Right lobe of liver (tissue), 6 donors: ENCODE data around the gene PLSCR1. TPM values are rescaled to one million over a fixed set of nuclear protein-coding genes. Genes with fewer than 3 reads are reported as not detected.

ENCODE experiments used
- ATAC-seq, 4 donors: fragments of 200-7000 bp; cut with Tn5 transposase; one replicate each; pipeline ENCODE4 v1.9.1; 2020; ENCODE audit warnings: mild to moderate bottlenecking in 4 of 4, moderate library complexity in 4 of 4
- DNase-seq, 3 donors: peaks; one replicate each; pipeline ENCODE4 v3.0.0-alpha.2; 2020
- H3K27ac ChIP-seq, 3 donors: fragments of 200-600 bp; one replicate each; pipeline ENCODE4 v1.8.0; 2022
- H3K27me3 ChIP-seq, 2 donors: fragments of 200-600 bp; one replicate each; pipeline ENCODE4 v1.8.0; 2022
- H3K36me3 ChIP-seq, 4 donors: fragments of 200-600 bp; sonication (generic) in 1 of 4; one replicate each; pipeline versions ENCODE4 v1.5.1 to v1.8.0; 2017 to 2022; ENCODE audit warnings: control low read depth in 1 of 4
- H3K4me1 ChIP-seq, 4 donors: fragments of 200-600 bp; sonication (generic) in 1 of 4; one replicate each; pipeline versions ENCODE4 v1.5.1 to v1.8.0; 2017 to 2022; ENCODE audit warnings: control low read depth in 1 of 4
- H3K4me3 ChIP-seq, 3 donors: fragments of 200-600 bp; one replicate each; pipeline ENCODE4 v1.8.0; 2022
- H3K9me3 ChIP-seq, 4 donors: fragments of 200-600 bp; sonication (generic) in 1 of 4; one replicate each; pipeline versions ENCODE4 v1.5.1 to v1.8.0; 2017 to 2022; ENCODE audit warnings: control low read depth in 1 of 4
- CTCF ChIP-seq, 4 donors: fragments of 200-600 bp in 3 of 4; fragments of 450-650 bp in 1 of 4; IDR thresholded peaks; one replicate each; pipeline versions ENCODE4 v1.5.1 to v1.8.0; 2016 to 2022; ENCODE audit warnings: antibody characterized with exemption in 4 of 4, mild to moderate bottlenecking in 2 of 4
- POLR2A ChIP-seq: fragments of 450-650 bp; IDR thresholded peaks from one replicate; pipeline ENCODE4 v1.6.1; 2017; ENCODE audit warnings: antibody characterized with exemption, mild to moderate bottlenecking
- WGBS: methylation state at CpG from one replicate; pipeline ENCODE4 v1.1.6; 2018; ENCODE audit warnings: low coverage, low lambda C conversion rate; ENCODE audit not compliant: insufficient coverage; ENCODE audit errors: missing lambda C conversion rate; 5-methylcytosine and 5-hydroxymethylcytosine counted together
- intact Hi-C, 2 donors: fragments of 100-400 bp; cut with DNase I; formaldehyde crosslinking; loops; one replicate each; pipeline versions ENCODE4 v1.11.2 to v1.14.1; 2022
- total RNA-seq, 6 experiments: library from RNA; depleted of rRNA in 2 of 6; stranded (reverse); fragments of >200 nt in 2 of 6; fragmentation: NEBNext Ultra II Directional in 3 of 6; extraction: Animal tissue kit (Norgen Biotek cat#: 25700) in 3 of 6; gene quantifications; one replicate each; pipeline versions ENCODE4 v1.1.0 to v1.2.4, GENCODE V29; 2016 to 2023
- donor health status: DM: no; HTN: yes; CAD: no.
- donor health status: DM: no; HTN: no; CAD: no.
- donor health status: DM: no; HTN: no; CAD: no.
- donor health status: DM: no; HTN: yes; CAD: no.
- donor health status: DM: no; HTN: yes; CAD: no.

PLSCR1 gene
- total RNA-seq, 6 experiments from 2014 or later = 15.1 to 83.8 (median 44.9) TPM

DNA sequence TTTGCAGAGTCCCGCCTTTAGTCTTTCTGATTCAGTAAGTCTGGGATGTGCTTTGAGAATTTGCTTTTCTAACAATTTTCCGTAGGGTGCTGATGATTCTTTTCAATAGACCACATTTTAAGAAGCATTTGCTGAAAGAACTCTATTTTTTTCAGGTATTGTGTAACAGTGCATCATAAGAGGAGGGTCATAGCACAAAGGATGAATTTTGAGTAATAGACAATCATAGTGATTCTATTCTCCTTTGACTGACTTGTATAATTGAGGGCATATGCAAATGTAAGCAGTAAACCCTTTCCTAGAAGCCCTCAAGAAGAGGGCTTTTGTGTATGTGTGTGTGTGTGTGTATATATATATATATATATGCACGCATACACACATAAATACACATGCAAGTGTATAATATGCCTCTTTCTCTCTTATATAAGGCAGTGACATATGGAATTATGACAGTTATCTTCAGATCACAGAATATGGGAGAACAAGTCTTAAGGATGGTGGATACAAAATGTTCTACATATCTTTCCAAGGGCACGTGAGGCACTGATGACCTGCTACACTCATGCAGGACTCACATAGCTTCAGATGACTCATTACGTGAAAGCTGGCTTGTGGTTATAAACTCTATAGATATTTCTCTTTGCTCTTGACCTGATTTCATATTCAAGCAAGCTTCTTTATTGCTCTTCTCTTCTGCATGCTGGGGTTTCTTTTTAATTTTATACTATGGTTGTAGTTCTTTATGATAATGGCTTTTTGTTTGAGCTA is 6.5 kb upstream of the PLSCR1 start:
- intact Hi-C loops = no loop called here
- H3K4me1 ChIP-seq = no peaks in the 10 kb centered on the region
- ATAC-seq = peak in 1 of 4 donors; percentile 29
- WGBS = 65% methylated on average over 5 of the region's 5 CpGs
- H3K27ac ChIP-seq = no peak overlapping the region
- TF ChIP-seq POLR2A (no peak), CTCF (IDR thresholded peaks at IDR 0.05) (no peak)
- DNase-seq = no peak
- H3K9me3 ChIP-seq = no peaks in the 10 kb centered on the region
- H3K4me3 ChIP-seq = no peak overlapping the region
- no peaks in the 10 kb centered on the region for H3K36me3 ChIP-seq
- H3K27me3 ChIP-seq = no peaks in the 10 kb centered on the region

GRCh38 chr3:146550070-146550615 is 5.7 kb upstream of the PLSCR1 start:
- Histone ChIP-seq H3K27me3 (no peaks in the 10 kb centered on the region), H3K36me3 (no peaks in the 10 kb centered on the region), H3K9me3 (no peaks in the 10 kb centered on the region), H3K4me3 (no peak overlapping the region), H3K27ac (no peak overlapping the region), H3K4me1 (peaks cover 0 to 1% (median 0%) of the 10 kb centered on the region in 4 donors)
- ATAC-seq (peak in 1 of 4 donors; percentile 25), DNase-seq (no peak)
- intact Hi-C loops = no loop called here
- no peak for TF ChIP-seq CTCF (IDR thresholded peaks at IDR 0.05)
- TF ChIP-seq POLR2A = no peak

GRCh38 chr3:146547235-146547835 is 2.9 kb upstream of the PLSCR1 start:
- Histone ChIP-seq H3K27me3 (no peaks in the 10 kb centered on the region), H3K27ac (no peak overlapping the region), H3K4me3 (no peak overlapping the region), H3K4me1 (peaks cover 0 to 14% (median 0%) of the 10 kb centered on the region in 4 donors), H3K36me3 (no peaks in the 10 kb centered on the region), H3K9me3 (no peaks in the 10 kb centered on the region)
- intact Hi-C loops = no loop called here
- no peak for DNase-seq
- TF ChIP-seq POLR2A (no peak), CTCF (IDR thresholded peaks at IDR 0.05) (no peak)
- ATAC-seq = no peak

GRCh38 chr3:146546366-146546965 is 2.1 kb upstream of the PLSCR1 start:
- Histone ChIP-seq H3K4me1 (peaks cover 0 to 23% (median 0%) of the 10 kb centered on the region in 4 donors), H3K27ac (no peak overlapping the region), H3K9me3 (no peaks in the 10 kb centered on the region), H3K27me3 (no peaks in the 10 kb centered on the region), H3K4me3 (no peak overlapping the region), H3K36me3 (no peaks in the 10 kb centered on the region)
- TF ChIP-seq CTCF (IDR thresholded peaks at IDR 0.05) = no peak
- TF ChIP-seq POLR2A = no peak
- 56% methylated on average over 1 of the region's 1 CpG for WGBS
- ATAC-seq = no peak
- intact Hi-C loops = no loop called here
- no peak for DNase-seq
